Fibroblast of skin of left biceps (primary cell): Measurements from ENCODE around the gene ACSF3.
A peak's percentile ranks its signal among the peaks of the same experiment; 100 is the strongest.
"Not testable (repeated sequence)": the region's sequence is repeated elsewhere in the genome, so short reads cannot be mapped to it uniquely, and the experiment has no call there.

Experiments
- DNase-seq, 2 experiments: peaks; one replicate each; pipeline ENCODE4 v3.0.0-alpha.2; 2013; ENCODE audit warnings: low read depth in 2 of 2

Gene ACSF3

GRCh38 chr16:89055894-89056555 is 37.6 kb upstream of the ACSF3 start:
- DNase-seq: no peak

- DNase-seq: no peak
These were observed 37.1 kb upstream of the ACSF3 start for GRCh38 chr16:89056592-89056991.

- DNase-seq: no peak
These were observed 35.9 kb upstream of the ACSF3 start for GRCh38 chr16:89057738-89058137.

GRCh38 chr16:89058812-89059211 is 34.8 kb upstream of the ACSF3 start:
- DNase-seq: no peak

GRCh38 chr16:89060207-89060794 is 33.4 kb upstream of the ACSF3 start:
- no peak for DNase-seq

- DNase-seq: no peak
These were observed 32.6 kb upstream of the ACSF3 start for GRCh38 chr16:89061086-89061485.

- no peak for DNase-seq
These were observed 31.9 kb upstream of the ACSF3 start for GRCh38 chr16:89061590-89062380.

- DNase-seq: no peak
These were observed 31.0 kb upstream of the ACSF3 start for GRCh38 chr16:89062389-89063345.

- no peak for DNase-seq
These were observed 29.8 kb upstream of the ACSF3 start for GRCh38 chr16:89063768-89064320.

- DNase-seq: no peak
These were observed 28.8 kb upstream of the ACSF3 start for GRCh38 chr16:89064606-89065457.

GRCh38 chr16:89065458-89065822 is 28.2 kb upstream of the ACSF3 start:
- DNase-seq: no peak

GRCh38 chr16:89066721-89067120 is 26.9 kb upstream of the ACSF3 start:
- no peak for DNase-seq

- DNase-seq: no peak
These were observed 25.8 kb upstream of the ACSF3 start for GRCh38 chr16:89067677-89068443.

- DNase-seq: not testable (repeated sequence)
These were observed 24.6 kb upstream of the ACSF3 start for GRCh38 chr16:89068814-89069616.

GRCh38 chr16:89069920-89070319 is 23.7 kb upstream of the ACSF3 start:
- no peak for DNase-seq

- DNase-seq: no peak
These were observed 23.1 kb upstream of the ACSF3 start for GRCh38 chr16:89070590-89070989.

GRCh38 chr16:89071686-89072547 is 21.7 kb upstream of the ACSF3 start:
- DNase-seq: peak; percentile 4 to 6

GRCh38 chr16:89072548-89073130 is 21.0 kb upstream of the ACSF3 start:
- DNase-seq: no peak
